Measurements from ENCODE around the gene PRR27.
"Not testable (repeated sequence)": the region's sequence is repeated elsewhere in the genome, so short reads cannot be mapped to it uniquely, and the experiment has no call there.

Gene PRR27

GRCh38 chr4:70196857-70197256, 42.8 kb downstream of the PRR27 start:
- H3K4me1 ChIP-seq (ENCODE audit: control insufficient read depth in 1 of 2, insufficient read depth in 1 of 2, low read depth in 1 of 2, low read length in 1 of 2): no peaks in the 10 kb centered on the region

GRCh38 chr4:70197842-70198241, 43.8 kb downstream of the PRR27 start:
- Histone ChIP-seq H3K27ac (no peak overlapping the region), H3K36me3 (no peaks in the 10 kb centered on the region), H3K4me1 (ENCODE audit: control insufficient read depth in 1 of 2, insufficient read depth in 1 of 2, low read depth in 1 of 2, low read length in 1 of 2) (no peaks in the 10 kb centered on the region), H3K4me3 (ENCODE audit: low read depth in 1 of 2, low read length in 1 of 2) (no peak overlapping the region), H3K9me3 (no peaks in the 10 kb centered on the region), H3K27me3 (no peaks in the 10 kb centered on the region)
- TF ChIP-seq CTCF (IDR thresholded peaks at IDR 0.05): no peak

More at GRCh38 chr4:70196857-70197256, 42.8 kb downstream of the PRR27 start:
- Histone ChIP-seq H3K27me3 (no peaks in the 10 kb centered on the region), H3K27ac (no peak overlapping the region), H3K9me3 (no peaks in the 10 kb centered on the region), H3K36me3 (no peaks in the 10 kb centered on the region), H3K4me3 (ENCODE audit: low read depth in 1 of 2, low read length in 1 of 2) (no peak overlapping the region)
- TF ChIP-seq CTCF (IDR thresholded peaks at IDR 0.05): no peak

- Histone ChIP-seq H3K9me3 (no peaks in the 10 kb centered on the region), H3K36me3 (no peaks in the 10 kb centered on the region), H3K4me1 (ENCODE audit: control insufficient read depth in 1 of 2, insufficient read depth in 1 of 2, low read depth in 1 of 2, low read length in 1 of 2) (no peaks in the 10 kb centered on the region), H3K27me3 (no peaks in the 10 kb centered on the region), H3K27ac (no peak overlapping the region), H3K4me3 (ENCODE audit: low read depth in 1 of 2, low read length in 1 of 2) (no peak overlapping the region)
- TF ChIP-seq CTCF (IDR thresholded peaks at IDR 0.05): no peak
These were observed 49.6 kb downstream of the PRR27 start for GRCh38 chr4:70203601-70204000.

- not testable (repeated sequence) for H3K4me1 ChIP-seq (ENCODE audit: control insufficient read depth in 1 of 2, insufficient read depth in 1 of 2, low read depth in 1 of 2, low read length in 1 of 2); H3K4me3 ChIP-seq (ENCODE audit: low read depth in 1 of 2, low read length in 1 of 2); H3K36me3 ChIP-seq; H3K9me3 ChIP-seq; H3K27ac ChIP-seq; H3K27me3 ChIP-seq
These were observed 58.7 kb downstream of the PRR27 start for GRCh38 chr4:70212752-70213151.

Data from neutrophil (primary cell).